Prostate gland (tissue), 2 donors: ENCODE measurements around the gene PDGFC. TPM values are rescaled to one million over a fixed set of nuclear protein-coding genes. Genes with fewer than 3 reads are reported as not detected.

Experiments
- DNase-seq: peaks from one replicate; pipeline ENCODE4 v3.0.0-alpha.2; 2019; ENCODE audit warnings: low spot score
- H3K27ac ChIP-seq, 2 donors: fragments of 200-600 bp; sonication (generic); 2 replicates each; pipeline ENCODE4 v1.5.1; 2017 to 2019
- H3K27me3 ChIP-seq: fragments of 200-600 bp; sonication (generic); replicated peaks from 2 replicates; pipeline ENCODE4 v1.5.1; 2019; ENCODE audit not compliant: insufficient read depth
- H3K36me3 ChIP-seq, 2 donors: fragments of 200-600 bp; sonication (generic); 1 replicate in 1 of 2; 2 replicates in 1 of 2; pipeline versions ENCODE4 v1.5.1 to v1.8.1; 2017 to 2019
- H3K4me1 ChIP-seq: fragments of 200-600 bp; sonication (generic); replicated peaks from 2 replicates; pipeline ENCODE4 v1.5.1; 2019
- H3K4me3 ChIP-seq, 2 donors: fragments of 200-600 bp; sonication (generic); 2 replicates each; pipeline ENCODE4 v1.5.1; 2017 to 2019
- H3K9me3 ChIP-seq: fragments of 200-600 bp; sonication (generic); 2 replicates; pipeline ENCODE4 v1.5.1; 2017
- POLR2A ChIP-seq: fragments of 450-650 bp; IDR thresholded peaks from one replicate; pipeline ENCODE4 v1.6.1; 2016; ENCODE audit warnings: antibody characterized with exemption, mild to moderate bottlenecking
- POLR2AphosphoS5 ChIP-seq: sonication (generic); formaldehyde crosslinking; IDR thresholded peaks from one replicate; pipeline ENCODE4 v1.6.1; 2017; ENCODE audit warnings: antibody characterized with exemption
- WGBS: methylation state at CpG from one replicate; pipeline ENCODE4 v1.1.5; 2018; 5-methylcytosine and 5-hydroxymethylcytosine counted together
- intact Hi-C: fragments of 100-400 bp; cut with DNase I; formaldehyde crosslinking; loops from one replicate; pipeline ENCODE4 v1.14.2; 2022
- total RNA-seq, 2 donors: library from RNA; depleted of rRNA; stranded (reverse); fragments of >200 nt; gene quantifications; one replicate each; pipeline ENCODE4 v1.1.0, GENCODE V29; 2016
- TF ChIP-seq, protein P1 (sequence below), 4 experiments: fragments of 200-600 bp in 2 of 4; fragments of 450-650 bp in 2 of 4; sonication (generic) in 2 of 4; IDR thresholded peaks; 1 replicate in 3 of 4; 2 replicates in 1 of 4; pipeline ENCODE4 v1.5.1; 2016 to 2019; ENCODE audit warnings: antibody characterized with exemption in 4 of 4, mild to moderate bottlenecking in 2 of 4, moderate library complexity in 2 of 4

Gene PDGFC
- total RNA-seq, 2 donors from 2014 or later = 18.6 to 36.8 TPM

GRCh38 chr4:156825074-156825473, 146.5 kb downstream of the PDGFC start:
- Histone ChIP-seq H3K27ac (no peak overlapping the region), H3K4me3 (no peak overlapping the region), H3K27me3 (no peaks in the 10 kb centered on the region), H3K4me1 (no peaks in the 10 kb centered on the region), H3K36me3 (no peaks in the 10 kb centered on the region), H3K9me3 (no peaks in the 10 kb centered on the region)
- TF ChIP-seq POLR2A (no peak), POLR2AphosphoS5 (no peak)
- TF ChIP-seq, protein P1, sequence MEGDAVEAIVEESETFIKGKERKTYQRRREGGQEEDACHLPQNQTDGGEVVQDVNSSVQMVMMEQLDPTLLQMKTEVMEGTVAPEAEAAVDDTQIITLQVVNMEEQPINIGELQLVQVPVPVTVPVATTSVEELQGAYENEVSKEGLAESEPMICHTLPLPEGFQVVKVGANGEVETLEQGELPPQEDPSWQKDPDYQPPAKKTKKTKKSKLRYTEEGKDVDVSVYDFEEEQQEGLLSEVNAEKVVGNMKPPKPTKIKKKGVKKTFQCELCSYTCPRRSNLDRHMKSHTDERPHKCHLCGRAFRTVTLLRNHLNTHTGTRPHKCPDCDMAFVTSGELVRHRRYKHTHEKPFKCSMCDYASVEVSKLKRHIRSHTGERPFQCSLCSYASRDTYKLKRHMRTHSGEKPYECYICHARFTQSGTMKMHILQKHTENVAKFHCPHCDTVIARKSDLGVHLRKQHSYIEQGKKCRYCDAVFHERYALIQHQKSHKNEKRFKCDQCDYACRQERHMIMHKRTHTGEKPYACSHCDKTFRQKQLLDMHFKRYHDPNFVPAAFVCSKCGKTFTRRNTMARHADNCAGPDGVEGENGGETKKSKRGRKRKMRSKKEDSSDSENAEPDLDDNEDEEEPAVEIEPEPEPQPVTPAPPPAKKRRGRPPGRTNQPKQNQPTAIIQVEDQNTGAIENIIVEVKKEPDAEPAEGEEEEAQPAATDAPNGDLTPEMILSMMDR (IDR thresholded peaks at IDR 0.05) = no peak
- no peak for DNase-seq
- 93% methylated on average over 4 of the region's 4 CpGs for WGBS
- intact Hi-C loops = loop anchor here (10.0 kb wide), 2 partner anchors 50 to 120 kb away; no protein-coding TSS in a partner anchor

DNA sequence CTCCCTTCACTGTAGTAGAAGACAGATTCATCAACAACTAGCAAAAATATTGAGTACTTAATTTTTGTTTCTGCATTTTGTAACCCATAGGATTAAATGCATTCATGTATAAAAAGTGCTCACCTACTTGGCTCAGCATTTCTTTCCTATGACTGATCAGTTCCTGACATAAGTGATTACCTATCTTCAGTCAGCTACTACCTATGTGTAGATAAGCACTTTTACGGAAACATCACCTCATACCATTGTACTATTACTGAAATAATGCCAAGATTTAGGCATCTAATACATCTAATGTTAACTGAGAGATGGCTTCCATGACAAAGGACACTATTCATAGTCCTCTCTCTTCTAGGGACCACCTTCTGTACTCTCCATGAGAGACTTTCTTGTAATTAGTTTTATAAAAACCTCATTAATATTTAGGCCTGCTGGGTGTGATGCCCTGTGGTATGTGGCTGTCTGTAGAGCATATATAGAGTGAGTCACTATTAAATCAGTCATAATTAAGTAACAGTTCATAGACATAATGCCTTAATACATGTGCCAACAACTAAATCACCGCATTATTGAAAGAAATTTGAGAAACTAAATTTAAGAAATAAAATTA, 147.0 kb downstream of the PDGFC start:
- TF ChIP-seq, protein P1 (IDR thresholded peaks at IDR 0.05) = no peak
- TF ChIP-seq POLR2AphosphoS5 = no peak
- no peak for TF ChIP-seq POLR2A
- WGBS = 96% methylated on average over 2 of the region's 2 CpGs
- DNase-seq = no peak
- Histone ChIP-seq H3K27me3 (no peaks in the 10 kb centered on the region), H3K4me1 (no peaks in the 10 kb centered on the region), H3K36me3 (no peaks in the 10 kb centered on the region), H3K27ac (no peak overlapping the region), H3K9me3 (no peaks in the 10 kb centered on the region), H3K4me3 (no peak overlapping the region)
- intact Hi-C loops = loop anchor here (10.0 kb wide), 2 partner anchors 50 to 120 kb away; no protein-coding TSS in a partner anchor

GRCh38 chr4:156820931-156821330, 150.7 kb downstream of the PDGFC start:
- intact Hi-C loops = loop anchor here (10.0 kb wide), 2 partner anchors 46 to 124 kb away; no protein-coding TSS in a partner anchor
- no peaks in the 10 kb centered on the region for H3K9me3 ChIP-seq
- 64% methylated on average over 3 of the region's 3 CpGs for whole genome bisulfite sequencing

GRCh38 chr4:156816360-156816755, 155.2 kb downstream of the PDGFC start:
- Histone ChIP-seq H3K4me1 (peaks cover 4% of the 10 kb centered on the region), H3K4me3 (no peak overlapping the region), H3K9me3 (no peaks in the 10 kb centered on the region), H3K27ac (no peak overlapping the region), H3K27me3 (no peaks in the 10 kb centered on the region), H3K36me3 (no peaks in the 10 kb centered on the region)
- intact Hi-C loops = no loop called here
- DNase-seq = no peak
- 75% methylated on average over 2 of the region's 2 CpGs for WGBS
- no peak for TF ChIP-seq POLR2A
- no peak for TF ChIP-seq POLR2AphosphoS5
- TF ChIP-seq, protein P1 (IDR thresholded peaks at IDR 0.05) = no peak

More at GRCh38 chr4:156820931-156821330, 150.7 kb downstream of the PDGFC start:
- H3K27ac ChIP-seq = no peak overlapping the region
- H3K4me1 ChIP-seq = peaks cover under 1% of the 10 kb centered on the region
- no peak overlapping the region for H3K4me3 ChIP-seq
- TF ChIP-seq, protein P1 (IDR thresholded peaks at IDR 0.05) = no peak
- TF ChIP-seq POLR2AphosphoS5 (no peak), POLR2A (no peak)
- DNase-seq = no peak
- H3K36me3 ChIP-seq = no peaks in the 10 kb centered on the region
- no peaks in the 10 kb centered on the region for H3K27me3 ChIP-seq

DNA sequence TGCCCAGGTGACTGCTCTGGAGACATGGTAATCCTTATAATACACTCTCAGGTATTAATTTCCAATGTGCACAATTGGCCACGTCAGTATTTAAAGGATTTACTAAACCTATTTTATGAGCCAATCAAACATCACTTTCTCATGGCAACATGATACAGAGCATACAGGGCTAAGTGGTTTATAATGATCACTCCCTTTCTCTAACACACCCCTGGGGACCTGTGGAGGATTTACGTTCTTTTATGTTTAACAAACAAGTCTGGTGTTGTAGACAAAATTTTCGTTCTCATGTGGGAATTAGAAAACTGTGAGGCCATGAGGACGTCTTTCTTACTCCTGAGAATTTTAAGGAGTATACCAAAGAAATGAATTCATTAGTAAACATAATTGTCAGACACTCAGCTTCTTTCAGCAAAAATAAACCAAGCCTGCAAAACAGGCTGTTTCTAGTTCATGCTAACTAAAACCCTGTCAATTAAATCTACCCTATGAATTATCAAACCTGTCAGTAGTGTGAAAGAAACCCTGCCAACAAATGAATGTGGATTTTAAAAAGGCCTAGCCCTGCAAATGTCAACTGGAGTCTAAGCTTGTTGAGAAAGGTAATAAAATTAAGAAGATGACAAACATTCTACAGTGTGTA, 155.8 kb downstream of the PDGFC start:
- Histone ChIP-seq H3K27ac (no peak overlapping the region), H3K4me1 (peaks cover 4% of the 10 kb centered on the region), H3K9me3 (no peaks in the 10 kb centered on the region), H3K27me3 (no peaks in the 10 kb centered on the region), H3K4me3 (no peak overlapping the region), H3K36me3 (no peaks in the 10 kb centered on the region)
- TF ChIP-seq, protein P1 (IDR thresholded peaks at IDR 0.05) = no peak
- TF ChIP-seq POLR2AphosphoS5 (no peak), POLR2A (no peak)
- no peak for DNase-seq
- 37% methylated on average over 4 of the region's 4 CpGs for WGBS
- intact Hi-C loops = no loop called here
